ENCODE results near the gene SDR42E1. TPM values are rescaled to one million over a fixed set of nuclear protein-coding genes. Genes with fewer than 3 reads are reported as not detected.

Gene SDR42E1
- total and polyA plus RNA-seq, 10 of the 15 experiments (the other 5 are each of a cell fraction or from before 2014, with no cell fraction given), result 1.4 to 5.5 (median 2.3) TPM

- Histone ChIP-seq H3K4me1 (ENCODE audit: control insufficient read depth, insufficient read depth, low read length) (no peaks in the 10 kb centered on the region), H3K4me3 (no peak overlapping the region), H3K9me3 (replicated peaks; ENCODE audit: control insufficient read depth, insufficient read depth, low read length) (no peaks in the 10 kb centered on the region), H3K9ac (ENCODE audit: control insufficient read depth, insufficient read depth, low read length) (no peak overlapping the region), H3K4me2 (ENCODE audit: control insufficient read depth, insufficient read depth) (no peak overlapping the region), H3K27me3 (replicated peaks in 1 of 2; ENCODE audit: control insufficient read depth in 2 of 2, insufficient read depth in 2 of 2, low read length in 1 of 2) (no peaks in the 10 kb centered on the region; a peak in 1 of 4 replicates), H2AFZ (ENCODE audit: control insufficient read depth, low read depth, low read length) (no peak overlapping the region), H3K27ac (ENCODE audit: control insufficient read depth, insufficient read depth) (no peak overlapping the region), H3K79me2 (ENCODE audit: control insufficient read depth, insufficient read depth, low read length) (no peaks in the 10 kb centered on the region), H3K36me3 (ENCODE audit: control insufficient read depth in 2 of 2, insufficient read depth in 2 of 2, low read length in 1 of 2) (no peaks in the 10 kb centered on the region), H4K20me1 (ENCODE audit: control insufficient read depth, insufficient read depth) (no peaks in the 10 kb centered on the region)
- RAD21 ChIA-PET (ENCODE audit: unreplicated experiment), result no interaction called here
- no peak for TF ChIP-seq HDAC6 (IDR thresholded peaks at IDR 0.05; ENCODE audit: unreplicated experiment)
- TF ChIP-seq IRF4 (IDR thresholded peaks at IDR 0.05; ENCODE audit: low read depth, low read length), result no peak
- no peak for TF ChIP-seq EZH2 (IDR thresholded peaks at IDR 0.05; ENCODE audit: borderline replicate concordance, control insufficient read depth, low read depth, low read length)
- no peak for TF ChIP-seq PKNOX1 (IDR thresholded peaks at IDR 0.05)
- no peak for TF ChIP-seq BMI1 (IDR thresholded peaks at IDR 0.05; ENCODE audit: borderline replicate concordance)
- CTCF ChIA-PET, result interaction anchor here (0.6 kb wide), 1 partner anchor 1423 kb away, joined by 4 read pairs; no protein-coding TSS in a partner anchor
- in situ Hi-C loops (cut with MboI) (no loop called here), intact Hi-C loops (cut with micrococcal nuclease; ENCODE audit: unreplicated experiment) (no loop called here)
- FAIRE-seq, result no peak
- SMC1A ChIA-PET (ENCODE audit: uncharacterized antibody, unreplicated experiment), result no interaction called here
- DNase-seq (ENCODE audit: low read depth, low spot score), result no peak
- BruUV-seq (replicated peaks), result no TSS peak
- POLR2A ChIA-PET, result no interaction called here
- no peak for ATAC-seq
- 44% methylated on average over 7 of the region's 7 CpGs for WGBS (ENCODE audit: insufficient coverage, insufficient replicate concordance, low lambda C conversion rate, missing lambda C conversion rate)
Observed at GRCh38 chr16:82023206-82023605, 11.9 kb upstream of the SDR42E1 start.

GRCh38 chr16:82020051-82020450 lies 8.8 kb upstream of the SDR42E1 start:
- Histone ChIP-seq H3K36me3 (ENCODE audit: control insufficient read depth in 2 of 2, insufficient read depth in 2 of 2, low read length in 1 of 2) (no peaks in the 10 kb centered on the region), H3K27me3 (replicated peaks in 1 of 2; ENCODE audit: control insufficient read depth in 2 of 2, insufficient read depth in 2 of 2, low read length in 1 of 2) (no peaks in the 10 kb centered on the region), H3K9ac (ENCODE audit: control insufficient read depth, insufficient read depth, low read length) (no peak overlapping the region), H4K20me1 (ENCODE audit: control insufficient read depth, insufficient read depth) (no peaks in the 10 kb centered on the region), H3K4me1 (ENCODE audit: control insufficient read depth, insufficient read depth, low read length) (no peaks in the 10 kb centered on the region), H2AFZ (ENCODE audit: control insufficient read depth, low read depth, low read length) (no peak overlapping the region), H3K9me3 (replicated peaks; ENCODE audit: control insufficient read depth, insufficient read depth, low read length) (no peaks in the 10 kb centered on the region; the same call in 2 of the 3 replicates), H3K4me3 (no peak overlapping the region), H3K27ac (ENCODE audit: control insufficient read depth, insufficient read depth) (no peak overlapping the region), H3K4me2 (ENCODE audit: control insufficient read depth, insufficient read depth) (no peak overlapping the region), H3K79me2 (ENCODE audit: control insufficient read depth, insufficient read depth, low read length) (no peaks in the 10 kb centered on the region)
- FAIRE-seq, result no peak
- intact Hi-C loops (cut with micrococcal nuclease; ENCODE audit: unreplicated experiment), result no loop called here
- WGBS (ENCODE audit: insufficient coverage, insufficient replicate concordance, low lambda C conversion rate, missing lambda C conversion rate), result 45% methylated on average over 5 of the region's 5 CpGs
- no peak for ATAC-seq
- in situ Hi-C loops (cut with MboI), result no loop called here
- RAD21 ChIA-PET (ENCODE audit: unreplicated experiment), result no interaction called here
- BruUV-seq (replicated peaks), result no TSS peak
- no peak for DNase-seq (ENCODE audit: low read depth, low spot score)
- SMC1A ChIA-PET (ENCODE audit: uncharacterized antibody, unreplicated experiment), result no interaction called here
- CTCF ChIA-PET, result no interaction called here
- POLR2A ChIA-PET, result no interaction called here
- TF ChIP-seq ATF7 (IDR thresholded peaks at IDR 0.05; ENCODE audit: low read depth), result no peak
- TF ChIP-seq KLF5 (IDR thresholded peaks at IDR 0.05; ENCODE audit: partially characterized antibody), result no peak
- TF ChIP-seq TCF3 (IDR thresholded peaks at IDR 0.05; ENCODE audit: borderline replicate concordance, insufficient read depth, low read depth, low read length), result no peak
- TF ChIP-seq BCL3 (IDR thresholded peaks at IDR 0.05; ENCODE audit: borderline replicate concordance, insufficient read depth, low read depth, low read length, poor library complexity, severe bottlenecking), result no peak
- no peak for TF ChIP-seq BCL11A (IDR thresholded peaks at IDR 0.05; ENCODE audit: low read depth, low read length)
- no peak for TF ChIP-seq PBX3 (IDR thresholded peaks at IDR 0.05; ENCODE audit: insufficient replicate concordance, low read depth, low read length)
- no peak for TF ChIP-seq ZSCAN29 (IDR thresholded peaks at IDR 0.05)
- no peak for TF ChIP-seq NFYB (IDR thresholded peaks at IDR 0.05; ENCODE audit: insufficient read depth, low read depth, low read length)
- TF ChIP-seq ZBED1 (IDR thresholded peaks at IDR 0.05; ENCODE audit: borderline replicate concordance), result no peak
- no peak for TF ChIP-seq RAD21 (IDR thresholded peaks at IDR 0.05; ENCODE audit: insufficient read depth, low read depth, low read length)
